ENCODE data around the gene DCUN1D1. TPM values are rescaled to one million over a fixed set of nuclear protein-coding genes. Genes with fewer than 3 reads are reported as not detected.

DCUN1D1 gene
- total RNA-seq, 2 experiments from 2014 or later: 60.2 to 63.1 TPM

DNA sequence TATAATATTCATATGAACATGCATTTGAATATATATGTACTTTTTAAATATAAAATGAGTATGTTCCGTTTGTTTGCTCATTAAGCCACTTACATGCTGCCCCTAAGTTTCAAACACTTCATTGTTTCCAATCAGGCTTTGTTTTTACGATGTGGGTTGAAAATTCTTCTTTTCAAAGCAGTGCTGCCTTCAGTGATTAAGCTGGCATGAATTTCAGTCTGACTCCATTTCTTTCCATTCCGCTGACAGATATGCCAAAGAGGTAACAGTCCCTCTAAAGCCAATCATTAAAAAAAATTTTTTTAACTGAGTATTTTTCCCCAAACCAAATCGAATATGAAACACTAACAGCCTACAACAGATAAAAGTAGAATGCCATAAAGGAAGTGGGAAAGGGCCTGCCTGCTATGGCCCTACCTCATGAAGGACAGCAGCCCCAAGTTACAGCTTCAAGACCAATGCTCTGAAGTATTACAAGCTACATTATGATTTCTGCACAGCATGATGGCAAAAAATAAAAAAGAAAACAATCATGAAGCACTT, 40.0 kb downstream of the DCUN1D1 start:
- ChIA-PET CTCF (no interaction called here), POLR2A (no interaction called here)
- Mint-ChIP-seq H3K27ac (no peak overlapping the region), H3K4me3 (no peak overlapping the region), H3K4me1 (peaks cover 15% of the 10 kb centered on the region), H3K36me3 (ENCODE audit: low read depth) (peaks cover 5% of the 10 kb centered on the region), H3K9me3 (no peaks in the 10 kb centered on the region), H3K27me3 (no peaks in the 10 kb centered on the region)
- no peak for DNase-seq

- Mint-ChIP-seq H3K9me3 (no peaks in the 10 kb centered on the region), H3K27ac (no peak overlapping the region), H3K36me3 (ENCODE audit: low read depth) (no peaks in the 10 kb centered on the region), H3K27me3 (no peaks in the 10 kb centered on the region), H3K4me3 (no peak overlapping the region), H3K4me1 (peaks cover 19% of the 10 kb centered on the region)
- ChIA-PET CTCF (no interaction called here), POLR2A (no interaction called here)
- DNase-seq: no peak
Measured at GRCh38 chr3:182937293-182938051, 42.9 kb downstream of the DCUN1D1 start.

DNA sequence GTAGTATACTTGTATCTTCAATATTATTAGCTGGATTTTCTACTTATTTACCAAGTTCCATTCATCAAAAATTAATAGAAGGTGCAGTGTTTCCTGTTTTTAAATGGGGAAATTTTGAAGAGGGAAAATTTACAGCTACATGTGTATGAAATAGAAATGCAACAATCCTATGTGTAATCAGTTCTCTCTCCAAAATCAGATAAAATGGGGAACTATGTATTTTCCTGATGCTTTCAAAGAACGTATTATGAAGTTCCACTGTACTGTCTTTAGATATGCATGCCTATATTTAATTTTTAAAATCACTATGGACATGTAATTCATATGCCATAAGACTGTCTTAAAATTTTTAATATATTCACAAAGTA, 43.4 kb downstream of the DCUN1D1 start:
- Mint-ChIP-seq H3K9me3 (peaks cover 3% of the 10 kb centered on the region), H3K4me3 (no peak overlapping the region), H3K27ac (no peak overlapping the region), H3K27me3 (no peaks in the 10 kb centered on the region), H3K36me3 (ENCODE audit: low read depth) (peaks cover 5% of the 10 kb centered on the region), H3K4me1 (peaks cover 19% of the 10 kb centered on the region)
- ChIA-PET CTCF (interaction anchor here (1.4 to 2.0 kb wide), 2 partner anchors 26 to 223 kb away, joined by 4 to 5 read pairs; no protein-coding TSS in a partner anchor), POLR2A (interaction anchor here (0.8 kb wide), 1 partner anchor 44 kb away, joined by 3 read pairs; no protein-coding TSS in a partner anchor)
- DNase-seq: no peak

DNA sequence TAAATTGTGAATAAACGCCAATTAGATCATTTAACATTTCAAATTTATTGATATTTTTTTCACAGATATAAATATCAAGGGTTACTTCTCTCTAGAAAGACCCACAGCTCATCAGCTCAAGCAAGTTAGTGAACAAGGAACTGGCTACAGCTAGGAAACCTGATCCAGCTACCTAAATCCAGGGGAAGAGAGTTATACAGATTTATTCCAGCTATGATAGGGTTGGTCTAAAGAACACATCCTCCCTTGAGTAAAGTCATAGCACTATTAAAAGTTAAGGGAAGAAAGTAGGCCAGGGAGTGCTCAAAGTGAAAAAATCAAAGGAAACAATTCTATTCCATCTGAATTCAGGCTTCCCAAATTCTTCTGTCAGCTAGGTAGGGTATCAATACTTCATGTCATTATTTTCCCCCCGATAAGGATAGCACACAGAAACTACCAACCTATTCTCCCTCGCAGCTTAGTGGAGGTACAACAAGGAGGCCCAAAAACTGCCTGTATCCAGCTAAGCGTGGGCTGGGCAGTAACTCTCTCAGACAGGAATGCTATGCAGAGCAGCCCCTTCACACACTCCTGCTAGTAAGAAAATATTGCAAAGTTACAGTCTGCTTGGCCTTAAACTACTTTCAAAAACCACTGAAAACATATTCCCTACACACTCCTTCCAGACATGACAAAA, 44.0 kb downstream of the DCUN1D1 start:
- ChIA-PET POLR2A (interaction anchor here (0.8 kb wide), 1 partner anchor 45 kb away, joined by 3 read pairs; no protein-coding TSS in a partner anchor), CTCF (interaction anchor here (1.4 to 2.0 kb wide), 2 partner anchors 25 to 222 kb away, joined by 4 to 5 read pairs; no protein-coding TSS in a partner anchor)
- H3K27ac Mint-ChIP-seq: no peak overlapping the region
- no peak overlapping the region for H3K4me3 Mint-ChIP-seq
- H3K9me3 Mint-ChIP-seq: peaks cover 3% of the 10 kb centered on the region
- DNase-seq: no peak
- H3K27me3 Mint-ChIP-seq: no peaks in the 10 kb centered on the region
- peaks cover 10% of the 10 kb centered on the region for H3K36me3 Mint-ChIP-seq (ENCODE audit: low read depth)
- H3K4me1 Mint-ChIP-seq: peaks cover 19% of the 10 kb centered on the region

- DNase-seq: no peak
- CTCF ChIA-PET: interaction anchor here (1.4 to 2.0 kb wide), 2 partner anchors 25 to 222 kb away, joined by 4 to 5 read pairs; no protein-coding TSS in a partner anchor
- POLR2A ChIA-PET: no interaction called here
Measured at GRCh38 chr3:182935803-182936202, 44.5 kb downstream of the DCUN1D1 start.

GRCh38 chr3:182925944-182926337, 54.4 kb downstream of the DCUN1D1 start:
- no peaks in the 10 kb centered on the region for H3K27me3 Mint-ChIP-seq
- peaks cover 27% of the 10 kb centered on the region for H3K36me3 Mint-ChIP-seq (ENCODE audit: low read depth)
- H3K9me3 Mint-ChIP-seq: no peaks in the 10 kb centered on the region
- ChIA-PET CTCF (no interaction called here), POLR2A (interaction anchor here (0.7 kb wide), 1 partner anchor 11 kb away, joined by 3 read pairs; no protein-coding TSS in a partner anchor)
- H3K4me1 Mint-ChIP-seq: peaks cover 5% of the 10 kb centered on the region
- H3K27ac Mint-ChIP-seq: no peak overlapping the region
- no peak overlapping the region for H3K4me3 Mint-ChIP-seq
- DNase-seq: no peak

More at GRCh38 chr3:182935803-182936202, 44.5 kb downstream of the DCUN1D1 start:
- Mint-ChIP-seq H3K27me3 (no peaks in the 10 kb centered on the region), H3K36me3 (ENCODE audit: low read depth) (peaks cover 10% of the 10 kb centered on the region), H3K9me3 (peaks cover 3% of the 10 kb centered on the region), H3K4me3 (no peak overlapping the region), H3K27ac (no peak overlapping the region), H3K4me1 (peaks cover 19% of the 10 kb centered on the region)

DNA sequence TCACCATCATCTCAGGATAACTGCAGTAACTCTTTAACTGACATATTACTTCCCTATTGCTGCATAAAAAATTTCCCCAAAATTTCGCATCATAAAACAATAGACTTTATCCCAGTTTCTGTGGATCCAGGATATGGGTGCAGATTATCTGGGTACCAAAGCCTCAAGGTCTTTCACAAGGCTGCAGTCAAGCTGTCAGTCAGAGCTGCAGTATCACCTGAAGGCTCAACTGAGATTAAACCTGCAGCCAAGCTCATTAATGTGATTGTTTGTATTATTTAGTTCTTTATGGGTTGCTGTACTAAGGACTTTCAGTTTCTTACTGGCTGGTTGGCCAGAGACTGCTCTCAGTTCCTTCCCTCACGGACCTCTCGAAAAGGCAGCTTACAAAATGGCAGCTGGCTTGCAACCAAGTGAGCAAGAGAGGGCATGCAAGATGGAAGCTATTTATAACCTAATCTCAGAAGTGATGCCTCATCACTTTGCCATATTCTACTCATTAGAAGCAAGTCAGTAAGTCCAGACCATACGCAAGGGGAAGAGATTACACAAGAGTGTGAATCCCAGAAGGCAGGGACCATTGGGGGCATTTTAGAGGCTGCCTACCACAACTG, 54.9 kb downstream of the DCUN1D1 start:
- Mint-ChIP-seq H3K9me3 (no peaks in the 10 kb centered on the region), H3K27me3 (no peaks in the 10 kb centered on the region), H3K4me3 (no peak overlapping the region), H3K4me1 (peaks cover 5% of the 10 kb centered on the region), H3K36me3 (ENCODE audit: low read depth) (peaks cover 29% of the 10 kb centered on the region), H3K27ac (no peak overlapping the region)
- no peak for DNase-seq
- ChIA-PET POLR2A (interaction anchor here (0.7 kb wide), 1 partner anchor 10 kb away, joined by 3 read pairs; no protein-coding TSS in a partner anchor), CTCF (no interaction called here)

DNA sequence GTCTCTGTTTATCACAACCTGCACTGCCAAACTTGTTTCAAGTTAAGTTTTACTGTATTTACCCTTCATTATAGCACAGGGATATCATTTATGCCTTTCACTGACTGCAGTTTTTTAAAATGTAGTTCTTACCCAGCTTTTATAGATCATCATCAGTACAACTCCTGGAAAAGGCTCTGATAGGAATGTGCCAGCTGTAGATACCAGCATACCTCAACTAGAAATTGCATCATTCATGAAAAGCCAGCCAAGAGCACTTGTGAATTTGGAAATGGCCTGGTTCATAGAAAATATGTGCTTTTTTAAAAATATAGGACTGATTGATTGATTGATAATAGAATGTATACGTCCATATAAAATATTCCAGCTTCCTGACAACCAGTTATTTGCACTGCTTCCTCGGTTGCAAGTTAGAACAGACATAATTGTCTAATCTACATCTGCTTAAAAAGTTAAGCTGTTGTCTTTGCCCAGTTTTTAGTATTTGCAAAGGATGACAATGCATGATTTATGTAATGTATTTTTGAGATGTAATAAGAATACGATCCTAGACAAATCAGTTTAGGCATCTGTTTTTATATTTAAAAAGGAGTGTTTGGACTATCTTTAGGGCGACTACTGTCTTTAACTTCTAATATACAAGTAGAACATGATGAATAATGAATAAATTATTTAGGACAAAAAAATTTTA, 58.5 kb downstream of the DCUN1D1 start:
- Mint-ChIP-seq H3K27me3 (no peaks in the 10 kb centered on the region), H3K36me3 (ENCODE audit: low read depth) (peaks cover 33% of the 10 kb centered on the region)
- CTCF ChIA-PET: no interaction called here

GRCh38 chr3:182920515-182921084, 59.7 kb downstream of the DCUN1D1 start:
- H3K27me3 Mint-ChIP-seq: no peaks in the 10 kb centered on the region
- no peaks in the 10 kb centered on the region for H3K9me3 Mint-ChIP-seq
- no peak for DNase-seq
- no peak overlapping the region for H3K27ac Mint-ChIP-seq
- POLR2A ChIA-PET: no interaction called here
- H3K4me3 Mint-ChIP-seq: no peak overlapping the region
- peaks cover 27% of the 10 kb centered on the region for H3K36me3 Mint-ChIP-seq (ENCODE audit: low read depth)
- CTCF ChIA-PET: no interaction called here
- no peaks in the 10 kb centered on the region for H3K4me1 Mint-ChIP-seq

More for the DNA sequence above, 58.5 kb downstream of the DCUN1D1 start:
- Mint-ChIP-seq H3K27ac (no peak overlapping the region), H3K9me3 (no peaks in the 10 kb centered on the region), H3K4me3 (no peak overlapping the region), H3K4me1 (no peaks in the 10 kb centered on the region)
- no peak for DNase-seq
- POLR2A ChIA-PET: interaction anchor here (0.9 kb wide), 1 partner anchor 11 kb away, joined by 3 read pairs; no protein-coding TSS in a partner anchor

- H3K27me3 Mint-ChIP-seq: no peaks in the 10 kb centered on the region
- H3K4me1 Mint-ChIP-seq: peaks cover 2% of the 10 kb centered on the region
- POLR2A ChIA-PET: no interaction called here
- H3K4me3 Mint-ChIP-seq: no peak overlapping the region
- H3K27ac Mint-ChIP-seq: no peak overlapping the region
- H3K9me3 Mint-ChIP-seq: no peaks in the 10 kb centered on the region
- DNase-seq: no peak
- peaks cover 31% of the 10 kb centered on the region for H3K36me3 Mint-ChIP-seq (ENCODE audit: low read depth)
- CTCF ChIA-PET: interaction anchor here (1.2 kb wide), 1 partner anchor 10 kb away, joined by 9 read pairs; no protein-coding TSS in a partner anchor
Measured at GRCh38 chr3:182919866-182920357, 60.4 kb downstream of the DCUN1D1 start.

GRCh38 chr3:182917134-182917533, 63.2 kb downstream of the DCUN1D1 start:
- POLR2A ChIA-PET: no interaction called here
- CTCF ChIA-PET: interaction anchor here (0.8 to 2.4 kb wide), 3 partner anchors 9 to 465 kb away, joined by 3 to 5 read pairs (median 3); no protein-coding TSS in a partner anchor
- peaks cover 26% of the 10 kb centered on the region for H3K4me1 Mint-ChIP-seq
- H3K4me3 Mint-ChIP-seq: no peak overlapping the region
- DNase-seq: no peak
- H3K27me3 Mint-ChIP-seq: no peaks in the 10 kb centered on the region
- H3K9me3 Mint-ChIP-seq: no peaks in the 10 kb centered on the region
- H3K27ac Mint-ChIP-seq: no peak overlapping the region
- peaks cover 32% of the 10 kb centered on the region for H3K36me3 Mint-ChIP-seq (ENCODE audit: low read depth)

DNA sequence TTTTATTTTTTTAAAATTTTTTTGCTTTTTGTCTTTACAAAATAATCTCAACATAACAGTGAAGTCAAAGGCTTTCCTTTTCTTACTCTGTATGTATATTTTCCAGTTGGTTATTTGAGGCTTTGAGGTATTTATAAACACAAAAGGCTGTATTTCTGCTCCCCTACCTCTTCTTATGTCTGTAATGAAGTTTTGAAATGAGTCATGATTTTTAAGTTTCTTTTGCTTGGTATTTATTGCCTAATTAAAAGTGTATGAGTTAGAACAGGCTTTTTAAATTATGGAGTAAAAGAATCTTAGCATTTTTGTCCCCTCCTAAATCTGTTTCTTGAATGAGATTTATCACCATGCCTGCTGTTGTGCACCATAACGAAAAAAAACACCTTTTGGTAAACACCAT, 66.0 kb downstream of the DCUN1D1 start:
- H3K4me3 Mint-ChIP-seq: no peak overlapping the region
- POLR2A ChIA-PET: interaction anchor here (0.6 kb wide), 2 partner anchors 33 to 203 kb away, joined by 3 read pairs; no protein-coding TSS in a partner anchor
- peaks cover 51% of the 10 kb centered on the region for H3K4me1 Mint-ChIP-seq
- peak overlapping the region; percentile 33 for H3K27ac Mint-ChIP-seq
- no peaks in the 10 kb centered on the region for H3K27me3 Mint-ChIP-seq
- no peak for DNase-seq
- no peaks in the 10 kb centered on the region for H3K9me3 Mint-ChIP-seq
- peaks cover 31% of the 10 kb centered on the region for H3K36me3 Mint-ChIP-seq (ENCODE audit: low read depth)
- CTCF ChIA-PET: interaction anchor here (0.9 to 1.0 kb wide), 2 partner anchors 11 to 200 kb away, joined by 3 read pairs; no protein-coding TSS in a partner anchor
